Transverse colon (tissue), 4 donors: Measurements from ENCODE around the gene GSK3A.

Experiments
- CTCF ChIP-seq, 5 experiments: fragments of 200-600 bp in 3 of 5; fragments of 450-650 bp in 2 of 5; sonication (generic) in 3 of 5; IDR thresholded peaks; 1 replicate in 2 of 5; 2 replicates in 3 of 5; pipeline ENCODE4 v1.5.1; 2016 to 2017; ENCODE audit warnings: antibody characterized with exemption in 5 of 5, inconsistent platforms in 3 of 5, mild to moderate bottlenecking in 2 of 5, moderate library complexity in 1 of 5
- POLR2A ChIP-seq: fragments of 450-650 bp; IDR thresholded peaks from one replicate; pipeline ENCODE4 v1.6.1; 2016; ENCODE audit warnings: antibody characterized with exemption, mild to moderate bottlenecking, moderate library complexity
- POLR2AphosphoS5 ChIP-seq, 3 donors: sonication (generic); formaldehyde crosslinking; IDR thresholded peaks; one replicate each; pipeline ENCODE4 v1.6.1; 2016; ENCODE audit warnings: antibody characterized with exemption in 3 of 3

GRCh38 chr19:42185277-42185676 lies 57.1 kb downstream of the GSK3A start:
- TF ChIP-seq CTCF (IDR thresholded peaks at IDR 0.05) (no peak), POLR2A (no peak), POLR2AphosphoS5 (IDR thresholded peaks at IDR 0.05) (no peak)
